ENCODE results near the gene SIPA1L3.

- no peak for TF ChIP-seq CTCF (IDR thresholded peaks at IDR 0.05)
- no peak for TF ChIP-seq POLR2A (IDR thresholded peaks at IDR 0.05)
Measured at GRCh38 chr19:38011426-38011825, 104.4 kb downstream of the SIPA1L3 start.
